Stimulated activated CD8-positive, alpha-beta memory T cell treated with anti-CD3 and anti-CD28 coated beads, Interleukin-4, amount 100 ng/mL, for 24 hours (primary cell): ENCODE data around the gene FBL.

ENCODE experiments used
- DNase-seq: peaks from one replicate; pipeline ENCODE4 v3.0.0-alpha.2; 2020; ENCODE audit warnings: low read depth

The FBL gene

DNA sequence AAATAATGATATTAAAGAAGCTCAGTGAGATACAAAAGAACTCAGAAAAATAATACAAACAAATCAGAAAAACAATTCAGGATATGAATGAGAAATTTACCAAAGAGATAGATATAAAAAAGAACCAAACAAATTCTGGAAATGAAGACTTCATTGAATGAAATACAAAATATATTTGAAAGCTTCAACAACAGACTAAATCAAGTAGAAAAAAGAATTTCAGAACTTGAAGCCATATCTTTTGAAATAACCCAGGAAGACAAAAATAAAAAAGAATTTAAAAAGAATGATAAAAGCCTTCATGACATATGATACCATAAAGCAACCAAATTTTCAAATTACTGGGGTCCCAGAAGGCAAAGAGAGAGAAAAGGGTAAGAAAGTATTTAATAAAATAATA lies 57.9 kb downstream of the FBL start:
- no peak for DNase-seq
